AG09309 (cell line): Measurements from ENCODE around the gene SQSTM1.
A peak's percentile ranks its signal among the peaks of the same experiment; 100 is the strongest.

ENCODE experiments used
- DNase-seq: peaks from one replicate; pipeline ENCODE4 v3.0.0-alpha.2; 2010; ENCODE audit warnings: low read depth
- H3K4me3 ChIP-seq: 2 replicates; pipeline ENCODE4 v1.5.1; 2011; ENCODE audit warnings: mild to moderate bottlenecking, low read depth, low read length, moderate library complexity; ENCODE audit not compliant: control insufficient read depth
- TF ChIP-seq, protein P1 (sequence below): IDR thresholded peaks from 2 replicates; pipeline ENCODE4 v1.5.1; 2011; ENCODE audit warnings: mild to moderate bottlenecking, low read depth, low read length, inconsistent platforms; ENCODE audit not compliant: insufficient read depth, control insufficient read depth; ENCODE audit errors: missing control alignments

Gene SQSTM1

GRCh38 chr5:179802207-179802883 is 18.4 kb upstream of the SQSTM1 start:
- no peak for DNase-seq
- no peak overlapping the region for H3K4me3 ChIP-seq
- TF ChIP-seq, protein P1, sequence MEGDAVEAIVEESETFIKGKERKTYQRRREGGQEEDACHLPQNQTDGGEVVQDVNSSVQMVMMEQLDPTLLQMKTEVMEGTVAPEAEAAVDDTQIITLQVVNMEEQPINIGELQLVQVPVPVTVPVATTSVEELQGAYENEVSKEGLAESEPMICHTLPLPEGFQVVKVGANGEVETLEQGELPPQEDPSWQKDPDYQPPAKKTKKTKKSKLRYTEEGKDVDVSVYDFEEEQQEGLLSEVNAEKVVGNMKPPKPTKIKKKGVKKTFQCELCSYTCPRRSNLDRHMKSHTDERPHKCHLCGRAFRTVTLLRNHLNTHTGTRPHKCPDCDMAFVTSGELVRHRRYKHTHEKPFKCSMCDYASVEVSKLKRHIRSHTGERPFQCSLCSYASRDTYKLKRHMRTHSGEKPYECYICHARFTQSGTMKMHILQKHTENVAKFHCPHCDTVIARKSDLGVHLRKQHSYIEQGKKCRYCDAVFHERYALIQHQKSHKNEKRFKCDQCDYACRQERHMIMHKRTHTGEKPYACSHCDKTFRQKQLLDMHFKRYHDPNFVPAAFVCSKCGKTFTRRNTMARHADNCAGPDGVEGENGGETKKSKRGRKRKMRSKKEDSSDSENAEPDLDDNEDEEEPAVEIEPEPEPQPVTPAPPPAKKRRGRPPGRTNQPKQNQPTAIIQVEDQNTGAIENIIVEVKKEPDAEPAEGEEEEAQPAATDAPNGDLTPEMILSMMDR, result no peak

GRCh38 chr5:179802950-179803562 is 17.6 kb upstream of the SQSTM1 start:
- TF ChIP-seq, protein P1, result no peak
- DNase-seq, result no peak
- no peak overlapping the region for H3K4me3 ChIP-seq

- DNase-seq, result no peak
- H3K4me3 ChIP-seq, result no peak overlapping the region
- TF ChIP-seq, protein P1, result no peak
Observed at GRCh38 chr5:179803651-179804554, 16.8 kb upstream of the SQSTM1 start.

- no peak overlapping the region for H3K4me3 ChIP-seq
- DNase-seq, result no peak
- TF ChIP-seq, protein P1, result no peak
Observed at GRCh38 chr5:179804555-179804947, 16.2 kb upstream of the SQSTM1 start.

- peak overlapping the region; percentile 71 for H3K4me3 ChIP-seq
- TF ChIP-seq, protein P1, result no peak
- no peak for DNase-seq
Observed at GRCh38 chr5:179805070-179805528, 15.6 kb upstream of the SQSTM1 start.

DNA sequence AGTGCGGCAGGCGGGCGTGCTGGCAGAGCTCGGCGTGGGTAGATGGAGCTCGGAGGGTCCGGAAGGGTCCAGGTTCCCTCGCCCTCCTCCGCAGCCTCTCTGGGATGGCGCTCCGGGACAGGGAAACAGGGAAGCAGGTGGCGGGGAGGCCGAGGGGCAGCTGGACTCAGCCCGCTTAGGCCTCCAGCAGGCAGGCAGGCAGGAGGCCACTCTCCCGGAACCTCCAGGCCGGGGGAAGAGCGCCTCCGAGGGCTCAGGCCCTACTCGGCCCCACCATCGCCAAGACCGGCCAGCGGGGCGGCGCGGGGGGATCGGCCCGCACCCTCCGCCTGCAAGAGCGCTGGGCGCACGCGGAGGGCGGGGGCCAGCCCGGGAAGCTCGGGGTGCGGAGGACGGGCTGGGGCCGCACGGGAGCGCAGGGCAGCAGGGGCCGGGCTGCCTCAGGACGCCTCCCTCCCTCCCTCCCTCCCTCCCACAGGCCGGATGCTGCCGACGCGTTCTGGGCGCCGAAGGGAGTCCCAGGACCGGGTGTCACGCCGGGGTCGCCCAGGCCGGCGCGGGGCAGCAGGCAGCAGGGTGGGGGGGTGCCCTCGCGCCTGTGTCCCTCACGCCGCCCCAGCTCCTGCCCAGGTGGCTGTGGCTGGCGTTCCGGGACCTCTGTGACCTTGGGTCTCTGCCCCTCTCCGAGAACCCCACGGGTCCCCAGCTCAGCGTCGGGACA is 15.0 kb upstream of the SQSTM1 start:
- H3K4me3 ChIP-seq, result peak overlapping the region; percentile 71
- DNase-seq, result no peak
- TF ChIP-seq, protein P1, result no peak
